ENCODE results near the gene HS3ST2.

HS3ST2 gene

GRCh38 chr16:22843122-22843521 lies 29.2 kb downstream of the HS3ST2 start:
- Mint-ChIP-seq H3K36me3 (ENCODE audit: low read depth) (no peaks in the 10 kb centered on the region), H3K27me3 (ENCODE audit: low read depth) (peaks cover 7% of the 10 kb centered on the region), H3K9me3 (no peaks in the 10 kb centered on the region), H3K4me1 (ENCODE audit: low read depth) (peaks cover 1% of the 10 kb centered on the region), H3K27ac (no peak overlapping the region), H3K4me3 (no peak overlapping the region)
- DNase-seq (ENCODE audit: low spot score) = no peak

GRCh38 chr16:22843856-22844255 lies 29.9 kb downstream of the HS3ST2 start:
- Mint-ChIP-seq H3K27me3 (ENCODE audit: low read depth) (peaks cover 7% of the 10 kb centered on the region), H3K4me3 (no peak overlapping the region), H3K4me1 (ENCODE audit: low read depth) (peaks cover 1% of the 10 kb centered on the region), H3K27ac (no peak overlapping the region), H3K36me3 (ENCODE audit: low read depth) (no peaks in the 10 kb centered on the region), H3K9me3 (no peaks in the 10 kb centered on the region)
- no peak for DNase-seq (ENCODE audit: low spot score)

GRCh38 chr16:22844416-22844815 lies 30.5 kb downstream of the HS3ST2 start:
- Mint-ChIP-seq H3K4me3 (no peak overlapping the region), H3K9me3 (no peaks in the 10 kb centered on the region), H3K4me1 (ENCODE audit: low read depth) (peaks cover 1% of the 10 kb centered on the region), H3K27ac (no peak overlapping the region), H3K36me3 (ENCODE audit: low read depth) (no peaks in the 10 kb centered on the region), H3K27me3 (ENCODE audit: low read depth) (peaks cover 5% of the 10 kb centered on the region)
- DNase-seq (ENCODE audit: low spot score) = no peak

- Mint-ChIP-seq H3K27me3 (ENCODE audit: low read depth) (peaks cover 2% of the 10 kb centered on the region), H3K4me1 (ENCODE audit: low read depth) (peaks cover 1% of the 10 kb centered on the region), H3K36me3 (ENCODE audit: low read depth) (no peaks in the 10 kb centered on the region), H3K9me3 (no peaks in the 10 kb centered on the region), H3K4me3 (no peak overlapping the region), H3K27ac (no peak overlapping the region)
- DNase-seq (ENCODE audit: low spot score) = no peak
These were observed 33.1 kb downstream of the HS3ST2 start for GRCh38 chr16:22847100-22847499.

GRCh38 chr16:22847690-22848089 lies 33.7 kb downstream of the HS3ST2 start:
- Mint-ChIP-seq H3K36me3 (ENCODE audit: low read depth) (no peaks in the 10 kb centered on the region), H3K4me3 (no peak overlapping the region), H3K9me3 (no peaks in the 10 kb centered on the region), H3K4me1 (ENCODE audit: low read depth) (peaks cover 1% of the 10 kb centered on the region), H3K27ac (no peak overlapping the region), H3K27me3 (ENCODE audit: low read depth) (peaks cover 2% of the 10 kb centered on the region)
- no peak for DNase-seq (ENCODE audit: low spot score)

- no peak overlapping the region for H3K4me3 Mint-ChIP-seq
- peaks cover 1% of the 10 kb centered on the region for H3K4me1 Mint-ChIP-seq (ENCODE audit: low read depth)
- H3K27ac Mint-ChIP-seq = no peak overlapping the region
- peaks cover 2% of the 10 kb centered on the region for H3K27me3 Mint-ChIP-seq (ENCODE audit: low read depth)
- no peaks in the 10 kb centered on the region for H3K36me3 Mint-ChIP-seq (ENCODE audit: low read depth)
- no peak for DNase-seq (ENCODE audit: low spot score)
- no peaks in the 10 kb centered on the region for H3K9me3 Mint-ChIP-seq
These were observed 34.5 kb downstream of the HS3ST2 start for GRCh38 chr16:22848451-22848850.

GRCh38 chr16:22849517-22849916 lies 35.6 kb downstream of the HS3ST2 start:
- Mint-ChIP-seq H3K4me1 (ENCODE audit: low read depth) (no peaks in the 10 kb centered on the region), H3K27ac (no peak overlapping the region), H3K9me3 (no peaks in the 10 kb centered on the region)

GRCh38 chr16:22855231-22855630 lies 41.3 kb downstream of the HS3ST2 start:
- no peaks in the 10 kb centered on the region for H3K9me3 Mint-ChIP-seq
- H3K27ac Mint-ChIP-seq = no peak overlapping the region
- no peak for DNase-seq (ENCODE audit: low spot score)
- H3K4me1 Mint-ChIP-seq (ENCODE audit: low read depth) = no peaks in the 10 kb centered on the region
- no peak overlapping the region for H3K4me3 Mint-ChIP-seq
- peaks cover 2% of the 10 kb centered on the region for H3K27me3 Mint-ChIP-seq (ENCODE audit: low read depth)
- H3K36me3 Mint-ChIP-seq (ENCODE audit: low read depth) = no peaks in the 10 kb centered on the region

More at GRCh38 chr16:22849517-22849916, 35.6 kb downstream of the HS3ST2 start:
- no peaks in the 10 kb centered on the region for H3K36me3 Mint-ChIP-seq (ENCODE audit: low read depth)
- peaks cover 2% of the 10 kb centered on the region for H3K27me3 Mint-ChIP-seq (ENCODE audit: low read depth)
- no peak overlapping the region for H3K4me3 Mint-ChIP-seq
- DNase-seq (ENCODE audit: low spot score) = no peak

- H3K4me3 Mint-ChIP-seq = no peak overlapping the region
- no peaks in the 10 kb centered on the region for H3K36me3 Mint-ChIP-seq (ENCODE audit: low read depth)
- no peaks in the 10 kb centered on the region for H3K4me1 Mint-ChIP-seq (ENCODE audit: low read depth)
- no peaks in the 10 kb centered on the region for H3K9me3 Mint-ChIP-seq
- DNase-seq (ENCODE audit: low spot score) = no peak
- H3K27ac Mint-ChIP-seq = no peak overlapping the region
- H3K27me3 Mint-ChIP-seq (ENCODE audit: low read depth) = peaks cover 2% of the 10 kb centered on the region
These were observed 43.5 kb downstream of the HS3ST2 start for GRCh38 chr16:22857296-22858025.

- peaks cover 2% of the 10 kb centered on the region for H3K27me3 Mint-ChIP-seq (ENCODE audit: low read depth)
- H3K9me3 Mint-ChIP-seq = no peaks in the 10 kb centered on the region
These were observed 46.0 kb downstream of the HS3ST2 start for GRCh38 chr16:22859925-22860324.

GRCh38 chr16:22861580-22861979 lies 47.6 kb downstream of the HS3ST2 start:
- no peaks in the 10 kb centered on the region for H3K27me3 Mint-ChIP-seq (ENCODE audit: low read depth)

More at GRCh38 chr16:22859925-22860324, 46.0 kb downstream of the HS3ST2 start:
- Mint-ChIP-seq H3K36me3 (ENCODE audit: low read depth) (no peaks in the 10 kb centered on the region), H3K4me1 (ENCODE audit: low read depth) (no peaks in the 10 kb centered on the region), H3K4me3 (no peak overlapping the region), H3K27ac (no peak overlapping the region)
- no peak for DNase-seq (ENCODE audit: low spot score)

GRCh38 chr16:22862046-22862445 lies 48.1 kb downstream of the HS3ST2 start:
- Mint-ChIP-seq H3K4me3 (no peak overlapping the region), H3K36me3 (ENCODE audit: low read depth) (no peaks in the 10 kb centered on the region), H3K9me3 (no peaks in the 10 kb centered on the region), H3K27ac (no peak overlapping the region), H3K27me3 (ENCODE audit: low read depth) (no peaks in the 10 kb centered on the region), H3K4me1 (ENCODE audit: low read depth) (no peaks in the 10 kb centered on the region)
- no peak for DNase-seq (ENCODE audit: low spot score)

More at GRCh38 chr16:22861580-22861979, 47.6 kb downstream of the HS3ST2 start:
- no peak overlapping the region for H3K27ac Mint-ChIP-seq
- DNase-seq (ENCODE audit: low spot score) = no peak
- no peak overlapping the region for H3K4me3 Mint-ChIP-seq
- H3K36me3 Mint-ChIP-seq (ENCODE audit: low read depth) = no peaks in the 10 kb centered on the region
- H3K9me3 Mint-ChIP-seq = no peaks in the 10 kb centered on the region
- H3K4me1 Mint-ChIP-seq (ENCODE audit: low read depth) = no peaks in the 10 kb centered on the region

- H3K27me3 Mint-ChIP-seq (ENCODE audit: low read depth) = no peaks in the 10 kb centered on the region
- H3K4me1 Mint-ChIP-seq (ENCODE audit: low read depth) = no peaks in the 10 kb centered on the region
- no peaks in the 10 kb centered on the region for H3K9me3 Mint-ChIP-seq
- DNase-seq (ENCODE audit: low spot score) = no peak
- H3K4me3 Mint-ChIP-seq = no peak overlapping the region
- H3K27ac Mint-ChIP-seq = no peak overlapping the region
- no peaks in the 10 kb centered on the region for H3K36me3 Mint-ChIP-seq (ENCODE audit: low read depth)
These were observed 50.4 kb downstream of the HS3ST2 start for GRCh38 chr16:22864375-22864774.

- Mint-ChIP-seq H3K9me3 (no peaks in the 10 kb centered on the region), H3K36me3 (ENCODE audit: low read depth) (no peaks in the 10 kb centered on the region), H3K27ac (no peak overlapping the region), H3K4me1 (ENCODE audit: low read depth) (no peaks in the 10 kb centered on the region), H3K27me3 (ENCODE audit: low read depth) (no peaks in the 10 kb centered on the region), H3K4me3 (no peak overlapping the region)
- DNase-seq (ENCODE audit: low spot score) = no peak
These were observed 54.7 kb downstream of the HS3ST2 start for GRCh38 chr16:22868593-22869224.
